ENCODE results near the gene NAMPT. TPM values are rescaled to one million over a fixed set of nuclear protein-coding genes. Genes with fewer than 3 reads are reported as not detected.
"Not testable (repeated sequence)": the region's sequence is repeated elsewhere in the genome, so short reads cannot be mapped to it uniquely, and the experiment has no call there.

Gene NAMPT
- total RNA-seq, 4 donors from 2014 or later = 60.5 to 299 (median 121) TPM

DNA sequence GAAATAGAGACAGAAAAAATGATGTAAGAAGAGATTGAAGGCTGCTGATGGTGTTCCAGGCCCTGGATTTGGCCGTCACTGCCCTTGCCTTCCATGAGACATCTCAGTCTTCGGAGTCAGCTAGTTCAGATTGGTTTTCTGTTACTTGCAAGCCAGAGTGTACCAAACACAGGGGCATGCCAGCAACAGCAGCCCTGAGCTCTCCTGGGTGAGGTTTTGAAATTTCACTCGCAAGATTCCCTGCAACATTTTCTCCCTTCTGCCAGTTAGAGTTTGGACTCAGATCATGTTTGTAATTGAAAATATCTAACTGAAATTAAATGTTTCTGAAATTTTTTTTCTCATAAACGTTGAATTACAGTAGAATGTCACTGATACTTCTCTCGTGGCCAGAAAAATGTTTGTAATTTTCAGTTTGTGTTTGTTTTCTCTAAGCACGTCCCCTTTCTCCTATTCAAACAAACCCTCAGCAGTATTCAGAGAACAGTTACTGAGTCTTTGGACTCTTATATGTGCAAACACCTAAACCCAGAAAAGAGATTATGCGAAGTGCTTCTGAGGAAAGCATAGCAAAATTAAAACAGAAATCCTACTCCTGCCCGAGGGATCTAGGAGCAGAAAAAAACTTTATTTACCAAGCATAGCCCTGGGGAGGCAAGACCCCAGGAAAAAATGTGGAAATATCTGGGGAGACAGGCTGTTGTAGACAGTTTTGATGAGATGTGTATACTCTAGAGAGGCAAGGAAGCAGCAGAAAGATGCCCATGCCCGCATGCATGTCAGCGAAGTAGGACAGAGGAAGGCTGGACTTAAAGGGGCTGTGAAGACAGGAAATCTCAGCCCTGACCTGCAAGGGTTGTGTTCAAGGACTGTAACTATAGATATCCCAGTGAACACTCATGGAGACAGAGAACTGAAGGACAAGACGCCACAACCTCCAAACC is 43.0 kb upstream of the NAMPT start:
- no peak for TF ChIP-seq POLR2A (IDR thresholded peaks at IDR 0.05)
- TF ChIP-seq, protein P1, sequence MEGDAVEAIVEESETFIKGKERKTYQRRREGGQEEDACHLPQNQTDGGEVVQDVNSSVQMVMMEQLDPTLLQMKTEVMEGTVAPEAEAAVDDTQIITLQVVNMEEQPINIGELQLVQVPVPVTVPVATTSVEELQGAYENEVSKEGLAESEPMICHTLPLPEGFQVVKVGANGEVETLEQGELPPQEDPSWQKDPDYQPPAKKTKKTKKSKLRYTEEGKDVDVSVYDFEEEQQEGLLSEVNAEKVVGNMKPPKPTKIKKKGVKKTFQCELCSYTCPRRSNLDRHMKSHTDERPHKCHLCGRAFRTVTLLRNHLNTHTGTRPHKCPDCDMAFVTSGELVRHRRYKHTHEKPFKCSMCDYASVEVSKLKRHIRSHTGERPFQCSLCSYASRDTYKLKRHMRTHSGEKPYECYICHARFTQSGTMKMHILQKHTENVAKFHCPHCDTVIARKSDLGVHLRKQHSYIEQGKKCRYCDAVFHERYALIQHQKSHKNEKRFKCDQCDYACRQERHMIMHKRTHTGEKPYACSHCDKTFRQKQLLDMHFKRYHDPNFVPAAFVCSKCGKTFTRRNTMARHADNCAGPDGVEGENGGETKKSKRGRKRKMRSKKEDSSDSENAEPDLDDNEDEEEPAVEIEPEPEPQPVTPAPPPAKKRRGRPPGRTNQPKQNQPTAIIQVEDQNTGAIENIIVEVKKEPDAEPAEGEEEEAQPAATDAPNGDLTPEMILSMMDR (IDR thresholded peaks at IDR 0.05) = no peak
- WGBS, 2 donors = 69 to 70% methylated on average over 11 of the region's 11 CpGs

DNA sequence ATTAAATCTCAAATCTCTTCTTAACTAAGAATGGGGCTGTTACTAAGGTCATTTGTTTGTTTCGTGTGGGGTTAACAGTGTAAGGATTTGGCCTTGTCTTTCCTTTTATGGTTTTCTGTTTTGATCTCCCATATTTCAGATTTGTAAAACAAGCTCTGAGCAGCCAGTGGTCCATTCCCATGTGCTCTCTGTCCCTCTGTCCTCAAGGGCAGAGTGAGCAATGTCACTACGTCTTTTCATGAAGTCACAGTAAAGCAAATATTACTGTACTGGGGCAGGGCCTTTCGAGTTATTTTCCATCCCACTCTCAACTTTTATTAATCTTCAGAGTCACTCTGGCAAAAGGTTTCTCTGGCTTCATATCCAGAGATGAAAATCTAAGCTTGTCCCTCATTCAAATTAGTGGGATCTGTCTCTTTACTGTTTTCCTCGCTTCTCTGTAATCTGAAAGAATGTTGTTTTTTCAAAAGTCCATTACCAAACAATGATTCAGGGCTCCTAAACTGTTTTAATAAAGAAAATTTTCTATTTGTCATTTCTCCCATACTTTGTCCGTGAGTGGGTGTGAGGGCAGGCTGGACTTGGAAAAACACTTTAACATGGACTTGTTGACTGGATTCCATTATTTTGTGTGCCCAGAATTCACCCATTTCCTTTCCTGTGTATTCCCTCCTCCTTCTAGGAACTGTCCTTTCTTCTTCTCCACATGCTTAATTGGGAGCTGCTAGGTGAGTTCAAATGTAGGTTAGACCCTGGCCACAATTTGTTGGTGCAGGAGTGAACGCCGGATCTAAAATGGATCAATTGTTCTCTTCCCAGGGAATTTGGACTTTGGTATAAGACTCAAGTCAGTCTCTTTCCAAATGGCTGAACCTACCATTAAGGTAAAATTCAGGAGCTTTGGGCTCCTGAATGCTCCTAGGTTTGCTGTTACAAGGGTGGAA is 42.1 kb upstream of the NAMPT start:
- intact Hi-C loops (cut with DNase I) = no loop called here
- Histone ChIP-seq H3K36me3 (no peaks in the 10 kb centered on the region), H3K27me3 (no peaks in the 10 kb centered on the region), H3K27ac (no peak overlapping the region), H3K4me3 (replicated peaks in 1 of 3) (no peak overlapping the region), H3K4me1 (no peaks in the 10 kb centered on the region), H3K9me3 (no peaks in the 10 kb centered on the region)
- no peak for TF ChIP-seq POLR2A (IDR thresholded peaks at IDR 0.05)
- TF ChIP-seq, protein P1 (IDR thresholded peaks at IDR 0.05) = no peak
- no peak for DNase-seq
- 87 to 89% methylated on average over 7 of the region's 7 CpGs for WGBS, 2 donors

More for the DNA sequence above, 43.0 kb upstream of the NAMPT start:
- Histone ChIP-seq H3K4me3 (replicated peaks in 1 of 3) (no peak overlapping the region), H3K36me3 (no peaks in the 10 kb centered on the region), H3K27me3 (no peaks in the 10 kb centered on the region), H3K27ac (no peak overlapping the region), H3K4me1 (no peaks in the 10 kb centered on the region), H3K9me3 (no peaks in the 10 kb centered on the region)
- intact Hi-C loops (cut with DNase I) = no loop called here
- DNase-seq = no peak

DNA sequence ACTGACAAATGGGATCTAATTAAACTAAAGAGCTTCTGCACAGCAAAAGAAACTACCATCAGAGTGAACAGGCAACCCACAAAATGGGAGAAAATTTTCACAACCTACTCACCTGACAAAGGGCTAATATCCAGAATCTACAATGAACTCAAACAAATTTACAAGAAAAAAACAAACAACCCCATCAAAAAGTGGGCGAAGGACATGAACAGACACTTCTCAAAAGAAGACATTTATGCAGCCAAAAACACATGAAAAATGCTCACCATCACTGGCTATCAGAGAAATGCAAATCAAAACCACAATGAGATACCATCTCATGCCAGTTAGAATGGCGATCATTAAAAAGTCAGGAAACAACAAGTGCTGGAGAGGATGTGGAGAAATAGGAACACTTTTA is 39.7 kb upstream of the NAMPT start:
- H3K4me3 ChIP-seq (replicated peaks in 1 of 3); H3K27ac ChIP-seq; H3K4me1 ChIP-seq; H3K27me3 ChIP-seq; intact Hi-C loops (cut with DNase I); H3K9me3 ChIP-seq; DNase-seq; H3K36me3 ChIP-seq: not testable (repeated sequence)
- 97 to 100% methylated on average over 2 of the region's 2 CpGs for WGBS, 2 donors

DNA sequence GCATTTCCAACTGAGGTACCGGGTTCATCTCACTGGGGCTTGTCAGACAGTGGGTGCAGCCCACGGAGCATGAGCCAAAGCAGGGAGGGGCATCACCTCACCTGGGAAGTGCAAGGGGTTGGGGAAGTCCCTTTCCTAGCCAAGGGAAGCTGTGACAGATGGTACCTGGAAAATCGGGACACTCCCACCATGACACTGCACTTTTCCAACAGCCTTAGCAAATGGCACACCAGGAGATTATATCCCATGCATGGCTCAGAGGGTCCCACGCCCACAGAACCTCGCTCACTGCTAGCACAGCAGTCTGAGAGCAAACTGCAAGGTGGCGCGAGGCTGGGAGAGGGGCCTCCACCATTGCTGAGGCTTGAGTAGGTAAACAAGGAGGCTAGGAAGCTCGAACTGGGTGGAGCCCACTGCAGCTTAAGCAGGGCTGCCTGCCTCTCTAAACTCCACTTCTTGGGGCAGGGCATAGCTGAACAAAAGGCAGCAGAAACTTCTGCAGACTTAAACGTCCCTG is 35.5 kb upstream of the NAMPT start:
- H3K4me3 ChIP-seq (replicated peaks in 1 of 3); H3K9me3 ChIP-seq; H3K27me3 ChIP-seq; intact Hi-C loops (cut with DNase I); H3K27ac ChIP-seq; H3K4me1 ChIP-seq; H3K36me3 ChIP-seq; DNase-seq: not testable (repeated sequence)
- WGBS, 2 donors = 79 to 88% methylated on average over 8 to 9 of the region's 9 CpGs

DNA sequence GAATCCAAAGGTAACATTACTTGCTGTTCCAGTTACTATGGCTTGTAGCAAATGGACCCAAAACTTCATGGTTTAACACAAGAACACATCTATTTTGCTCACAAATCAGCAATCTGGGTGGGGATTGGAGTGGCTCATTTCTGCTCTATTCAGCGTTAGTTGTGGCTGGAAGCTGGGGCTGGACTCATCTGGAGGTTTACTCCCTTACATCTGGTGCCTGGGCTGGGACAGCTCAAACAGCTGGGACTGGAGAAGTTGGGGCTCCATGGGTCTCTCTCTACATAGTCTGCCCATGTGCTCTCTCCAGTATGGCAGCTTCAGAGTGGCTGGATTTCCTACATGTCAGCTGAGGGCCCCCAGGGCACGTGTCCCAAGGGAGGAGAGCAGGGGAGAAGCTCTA is 33.7 kb upstream of the NAMPT start:
- 91% methylated on average over 2 of the region's 2 CpGs for WGBS, 2 donors
- TF ChIP-seq, protein P1 (IDR thresholded peaks at IDR 0.05) = no peak
- no peak for TF ChIP-seq POLR2A (IDR thresholded peaks at IDR 0.05)
- no peak overlapping the region for H3K4me3 ChIP-seq (replicated peaks in 1 of 3)
- H3K4me1 ChIP-seq = no peaks in the 10 kb centered on the region
- no peak overlapping the region for H3K27ac ChIP-seq
- no peaks in the 10 kb centered on the region for H3K36me3 ChIP-seq
- intact Hi-C loops (cut with DNase I) = no loop called here
- H3K27me3 ChIP-seq = no peaks in the 10 kb centered on the region
- no peaks in the 10 kb centered on the region for H3K9me3 ChIP-seq
- no peak for DNase-seq

All from thyroid gland (tissue), 4 donors.